OCI-LY3 (cell line): Measurements from ENCODE around the gene MFSD12.

Experiments used
- EZH2phosphoT487 ChIP-seq: fragments of 200-600 bp; shearing (Covaris generic); IDR thresholded peaks from 2 replicates; pipeline ENCODE4 v1.6.1; 2018; ENCODE audit warnings: antibody characterized with exemption, mixed run types, low read depth
- TF ChIP-seq, protein P1 (sequence below): fragments of 200-600, 300-600 bp; sonication (generic); IDR thresholded peaks from 2 replicates; pipeline ENCODE4 v1.5.1; 2014; ENCODE audit warnings: antibody characterized with exemption, low read length, low read depth

DNA sequence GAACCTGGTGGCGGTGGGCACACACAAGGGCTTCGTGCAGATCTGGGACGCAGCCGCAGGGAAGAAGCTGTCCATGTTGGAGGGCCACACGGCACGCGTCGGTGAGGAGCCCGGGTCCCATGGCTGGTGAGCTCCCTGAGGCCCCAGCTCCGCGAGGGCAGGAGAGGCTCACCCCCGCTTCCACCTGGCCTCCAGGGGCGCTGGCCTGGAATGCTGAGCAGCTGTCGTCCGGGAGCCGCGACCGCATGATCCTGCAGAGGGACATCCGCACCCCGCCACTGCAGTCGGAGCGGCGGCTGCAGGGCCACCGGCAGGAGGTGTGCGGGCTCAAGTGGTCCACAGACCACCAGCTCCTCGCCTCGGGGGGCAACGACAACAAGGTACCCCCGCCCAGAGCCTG is 25.7 kb downstream of the MFSD12 start:
- TF ChIP-seq, protein P1, sequence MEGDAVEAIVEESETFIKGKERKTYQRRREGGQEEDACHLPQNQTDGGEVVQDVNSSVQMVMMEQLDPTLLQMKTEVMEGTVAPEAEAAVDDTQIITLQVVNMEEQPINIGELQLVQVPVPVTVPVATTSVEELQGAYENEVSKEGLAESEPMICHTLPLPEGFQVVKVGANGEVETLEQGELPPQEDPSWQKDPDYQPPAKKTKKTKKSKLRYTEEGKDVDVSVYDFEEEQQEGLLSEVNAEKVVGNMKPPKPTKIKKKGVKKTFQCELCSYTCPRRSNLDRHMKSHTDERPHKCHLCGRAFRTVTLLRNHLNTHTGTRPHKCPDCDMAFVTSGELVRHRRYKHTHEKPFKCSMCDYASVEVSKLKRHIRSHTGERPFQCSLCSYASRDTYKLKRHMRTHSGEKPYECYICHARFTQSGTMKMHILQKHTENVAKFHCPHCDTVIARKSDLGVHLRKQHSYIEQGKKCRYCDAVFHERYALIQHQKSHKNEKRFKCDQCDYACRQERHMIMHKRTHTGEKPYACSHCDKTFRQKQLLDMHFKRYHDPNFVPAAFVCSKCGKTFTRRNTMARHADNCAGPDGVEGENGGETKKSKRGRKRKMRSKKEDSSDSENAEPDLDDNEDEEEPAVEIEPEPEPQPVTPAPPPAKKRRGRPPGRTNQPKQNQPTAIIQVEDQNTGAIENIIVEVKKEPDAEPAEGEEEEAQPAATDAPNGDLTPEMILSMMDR, result no peak
- no peak for TF ChIP-seq EZH2phosphoT487
